Measurements from ENCODE around the gene ITGA1.

- TF ChIP-seq CTCF (IDR thresholded peaks at IDR 0.05): no peak
- no peak for TF ChIP-seq POLR2A (IDR thresholded peaks at IDR 0.05)
Observed at GRCh38 chr5:52841114-52841513, 53.4 kb downstream of the ITGA1 start.
